Glutamatergic neuron (in vitro differentiated cells): ENCODE data around the gene PANK4. TPM values are rescaled to one million over a fixed set of nuclear protein-coding genes. Genes with fewer than 3 reads are reported as not detected.

ENCODE experiments used
- DNase-seq: peaks from one replicate; pipeline ENCODE4 v3.0.0; 2022
- H3K27ac Mint-ChIP-seq: one replicate; pipeline ENCODE4 v1.8.0; 2020; ENCODE audit warnings: mild to moderate bottlenecking, mixed read lengths, inconsistent platforms; ENCODE audit not compliant: unreplicated experiment
- H3K27me3 Mint-ChIP-seq: one replicate; pipeline ENCODE4 v1.8.0; 2020; ENCODE audit warnings: mild to moderate bottlenecking, moderate library complexity, mixed read lengths, inconsistent platforms; ENCODE audit not compliant: unreplicated experiment
- H3K36me3 Mint-ChIP-seq: one replicate; pipeline ENCODE4 v1.8.0; 2020; ENCODE audit warnings: mild to moderate bottlenecking, mixed read lengths, inconsistent platforms; ENCODE audit not compliant: unreplicated experiment
- H3K4me1 Mint-ChIP-seq: one replicate; pipeline ENCODE4 v1.8.0; 2020; ENCODE audit warnings: mild to moderate bottlenecking, low read depth, mixed read lengths, inconsistent platforms; ENCODE audit not compliant: unreplicated experiment
- H3K4me3 Mint-ChIP-seq: one replicate; pipeline ENCODE4 v1.8.0; 2020; ENCODE audit warnings: mild to moderate bottlenecking, mixed read lengths, inconsistent platforms; ENCODE audit not compliant: unreplicated experiment
- H3K9me3 Mint-ChIP-seq: one replicate; pipeline ENCODE4 v1.8.0; 2020; ENCODE audit warnings: mild to moderate bottlenecking, moderate library complexity, mixed read lengths, inconsistent platforms; ENCODE audit not compliant: unreplicated experiment
- CTCF ChIP-seq: fragments of 200-600 bp; sonication (generic); IDR thresholded peaks from one replicate; pipeline ENCODE4 v1.5.0; 2021; ENCODE audit not compliant: partially characterized antibody, unreplicated experiment
- total RNA-seq: library from RNA; stranded (reverse); fragmentation: NEBNext Ultra II Directional; extraction: Animal tissue kit (Norgen Biotek cat#: 25700); gene quantifications from one replicate; pipeline ENCODE4 v1.2.1, GENCODE V29; 2021; ENCODE audit not compliant: unreplicated experiment

PANK4 gene
- total RNA-seq, 1 donor from 2014 or later: 58.5 TPM

DNA sequence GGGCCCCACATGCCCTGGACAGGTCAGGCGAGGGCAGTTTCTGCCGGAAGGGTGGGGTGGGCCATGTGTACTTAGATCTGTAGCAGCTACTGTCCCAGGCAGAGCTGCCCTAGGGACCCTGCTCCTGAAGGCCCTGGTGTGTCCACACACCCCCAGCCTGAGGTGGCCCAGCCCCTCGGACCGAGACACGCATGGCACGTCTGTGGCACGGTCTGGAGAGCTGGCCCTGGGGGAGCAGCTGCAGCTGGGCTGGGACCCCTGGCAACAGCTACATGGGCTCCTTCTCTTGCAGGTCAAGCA lies 24.6 kb downstream of the PANK4 start:
- peaks cover 1% of the 10 kb centered on the region for H3K27me3 Mint-ChIP-seq
- peaks cover 2% of the 10 kb centered on the region for H3K9me3 Mint-ChIP-seq
- no peak overlapping the region for H3K4me3 Mint-ChIP-seq
- H3K4me1 Mint-ChIP-seq: no peaks in the 10 kb centered on the region
- H3K36me3 Mint-ChIP-seq: no peaks in the 10 kb centered on the region
- H3K27ac Mint-ChIP-seq: no peak overlapping the region
- no peak for TF ChIP-seq CTCF
- DNase-seq: no peak

DNA sequence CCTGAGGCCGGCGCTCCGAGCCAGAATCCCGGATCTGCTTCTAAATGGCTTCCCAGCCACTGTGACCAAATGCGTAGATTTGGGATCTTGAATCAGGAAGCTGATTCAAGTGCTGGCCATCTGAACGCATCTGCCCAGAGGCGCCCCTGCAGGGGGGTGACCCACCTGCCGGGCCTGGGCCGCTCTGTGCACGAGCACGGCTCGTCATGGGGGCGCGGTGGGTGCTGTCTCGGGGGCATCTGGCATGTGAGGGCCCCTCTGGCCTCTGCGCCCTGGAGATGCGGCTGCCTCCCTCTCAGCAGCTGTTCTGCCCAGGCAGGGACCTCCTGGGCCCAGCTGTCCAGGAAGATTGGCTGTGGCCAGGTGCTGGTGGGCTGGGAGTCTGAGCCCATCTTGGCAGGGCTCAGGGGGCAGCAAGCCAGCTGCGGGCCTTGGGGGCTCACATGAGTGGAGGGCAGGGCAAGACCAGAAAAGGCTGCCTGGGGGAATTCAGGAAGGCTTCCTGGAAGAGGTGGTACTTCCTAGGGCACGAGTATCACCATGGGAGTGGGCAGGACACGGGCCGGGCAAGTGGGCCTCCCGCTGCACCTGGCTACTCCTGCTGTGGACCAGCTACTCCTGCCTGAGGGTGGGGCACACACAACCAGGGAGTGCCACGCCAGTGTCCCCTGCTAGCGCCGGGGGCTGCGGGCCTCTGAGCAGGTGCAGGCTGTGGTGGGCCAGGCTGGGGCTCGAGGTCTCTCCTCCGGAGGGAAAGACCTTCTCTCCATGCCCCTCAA lies 25.2 kb downstream of the PANK4 start:
- Mint-ChIP-seq H3K9me3 (peaks cover 2% of the 10 kb centered on the region), H3K27ac (no peak overlapping the region), H3K36me3 (no peaks in the 10 kb centered on the region), H3K4me1 (no peaks in the 10 kb centered on the region), H3K27me3 (peaks cover 1% of the 10 kb centered on the region), H3K4me3 (no peak overlapping the region)
- DNase-seq: no peak
- TF ChIP-seq CTCF: no peak

GRCh38 chr1:2499986-2500596 lies 26.3 kb downstream of the PANK4 start:
- no peak overlapping the region for H3K4me3 Mint-ChIP-seq
- H3K4me1 Mint-ChIP-seq: no peaks in the 10 kb centered on the region
- H3K9me3 Mint-ChIP-seq: no peaks in the 10 kb centered on the region
- no peak for TF ChIP-seq CTCF
- DNase-seq: no peak
- H3K36me3 Mint-ChIP-seq: no peaks in the 10 kb centered on the region
- H3K27me3 Mint-ChIP-seq: peaks cover 5% of the 10 kb centered on the region
- H3K27ac Mint-ChIP-seq: no peak overlapping the region

GRCh38 chr1:2499260-2499659 lies 27.1 kb downstream of the PANK4 start:
- no peaks in the 10 kb centered on the region for H3K36me3 Mint-ChIP-seq
- DNase-seq: no peak
- H3K9me3 Mint-ChIP-seq: no peaks in the 10 kb centered on the region
- H3K4me1 Mint-ChIP-seq: peaks cover 1% of the 10 kb centered on the region
- H3K27me3 Mint-ChIP-seq: peaks cover 5% of the 10 kb centered on the region
- no peak for TF ChIP-seq CTCF
- no peak overlapping the region for H3K4me3 Mint-ChIP-seq
- H3K27ac Mint-ChIP-seq: no peak overlapping the region

DNA sequence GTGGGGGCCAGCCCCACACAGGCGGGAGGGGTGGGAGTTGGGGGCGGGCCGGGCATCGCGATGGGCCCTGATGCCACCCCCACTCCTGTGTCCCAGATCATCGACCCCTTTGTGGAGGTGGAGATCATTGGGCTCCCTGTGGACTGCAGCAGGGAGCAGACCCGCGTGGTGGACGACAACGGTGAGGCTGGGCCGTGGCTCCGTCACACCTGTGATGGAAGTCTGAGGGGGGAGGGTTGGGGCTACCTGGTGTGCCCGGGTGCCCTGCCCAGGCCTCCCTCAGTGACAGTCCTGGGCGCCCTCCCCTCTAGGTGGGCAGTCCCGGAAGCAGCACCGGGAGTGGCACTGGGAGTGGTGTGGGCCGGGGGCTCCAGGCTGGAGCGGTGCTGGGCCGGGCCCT lies 27.7 kb downstream of the PANK4 start:
- Mint-ChIP-seq H3K27ac (no peak overlapping the region), H3K9me3 (no peaks in the 10 kb centered on the region), H3K27me3 (peaks cover 6% of the 10 kb centered on the region), H3K4me3 (no peak overlapping the region), H3K36me3 (no peaks in the 10 kb centered on the region), H3K4me1 (peaks cover 2% of the 10 kb centered on the region)
- TF ChIP-seq CTCF: no peak
- no peak for DNase-seq
